Gastrocnemius medialis (tissue), 4 donors: Measurements from ENCODE around the gene CEP83. TPM values are rescaled to one million over a fixed set of nuclear protein-coding genes. Genes with fewer than 3 reads are reported as not detected.

ENCODE experiments used
- ATAC-seq, 2 donors: fragments of 150-250 bp; one replicate each; pipeline ENCODE4 v1.9.1; 2016
- DNase-seq, 2 donors: peaks; one replicate each; pipeline ENCODE4 v3.0.0-alpha.2; 2019
- H3K27ac ChIP-seq, 4 donors: fragments of 200-600 bp; sonication (generic); 1 replicate in 1 of 4; 2 replicates in 3 of 4; pipeline ENCODE4 v1.5.1; 2016 to 2018; ENCODE audit warnings: mild to moderate bottlenecking in 2 of 4, moderate library complexity in 1 of 4
- H3K27me3 ChIP-seq, 3 donors: fragments of 200-600 bp; sonication (generic) in 2 of 3; 1 replicate in 1 of 3; 2 replicates in 2 of 3; pipeline versions ENCODE4 v1.5.1 to v1.6.0; 2016 to 2019; ENCODE audit warnings: mild to moderate bottlenecking in 1 of 3, moderate library complexity in 1 of 3
- H3K36me3 ChIP-seq, 2 donors: fragments of 200-600 bp; sonication (generic) in 1 of 2; one replicate each; pipeline ENCODE4 v1.5.1; 2017 to 2018
- H3K4me1 ChIP-seq, 2 donors: fragments of 200-600 bp; sonication (generic) in 1 of 2; one replicate each; pipeline ENCODE4 v1.5.1; 2016 to 2017; ENCODE audit warnings: mild to moderate bottlenecking in 2 of 2
- H3K4me3 ChIP-seq, 4 donors: fragments of 200-600 bp; sonication (generic) in 3 of 4; 1 replicate in 1 of 4; 2 replicates in 3 of 4; pipeline ENCODE4 v1.5.1; 2016 to 2019; ENCODE audit warnings: mild to moderate bottlenecking in 2 of 4
- H3K9me3 ChIP-seq, 3 donors: fragments of 200-600 bp; sonication (generic) in 2 of 3; 1 replicate in 1 of 3; 2 replicates in 2 of 3; pipeline ENCODE4 v1.5.1; 2016 to 2019
- POLR2A ChIP-seq, 2 donors: fragments of 450-650 bp; IDR thresholded peaks; one replicate each; pipeline ENCODE4 v1.6.1; 2017; ENCODE audit warnings: antibody characterized with exemption in 2 of 2, mild to moderate bottlenecking in 2 of 2, moderate library complexity in 2 of 2
- in situ Hi-C, 4 donors: fragments of 200-750 bp; cut with MboI; loops; one replicate each; pipeline versions ENCODE4 v1.15.0 to v1.8.0; 2017; ENCODE audit warnings: low sequenced_read_pairs in 4 of 4
- intact Hi-C: fragments of 100-400 bp; cut with DNase I; formaldehyde crosslinking; loops from one replicate; pipeline ENCODE4 v1.15.1; 2023; ENCODE audit warnings: low total_unique reads
- total RNA-seq, 4 donors: library from RNA; depleted of rRNA; stranded (reverse); fragments of >200 nt; gene quantifications; one replicate each; pipeline versions ENCODE4 v1.1.0 to v1.2.3, GENCODE V29; 2016
- TF ChIP-seq, protein P1 (sequence below), 5 experiments: fragments of 450-650 bp in 3 of 5; fragments of 200-600 bp in 2 of 5; sonication (generic) in 2 of 5; IDR thresholded peaks in 4 of 5; conservative IDR thresholded peaks in 1 of 5; 1 replicate in 4 of 5; 2 replicates in 1 of 5; pipeline ENCODE4 v1.5.1; 2016 to 2019; ENCODE audit warnings: antibody characterized with exemption in 5 of 5, mild to moderate bottlenecking in 3 of 5, moderate library complexity in 3 of 5

The CEP83 gene
- total RNA-seq, 4 donors from 2014 or later, result 3.5 to 19.5 (median 11.2) TPM

DNA sequence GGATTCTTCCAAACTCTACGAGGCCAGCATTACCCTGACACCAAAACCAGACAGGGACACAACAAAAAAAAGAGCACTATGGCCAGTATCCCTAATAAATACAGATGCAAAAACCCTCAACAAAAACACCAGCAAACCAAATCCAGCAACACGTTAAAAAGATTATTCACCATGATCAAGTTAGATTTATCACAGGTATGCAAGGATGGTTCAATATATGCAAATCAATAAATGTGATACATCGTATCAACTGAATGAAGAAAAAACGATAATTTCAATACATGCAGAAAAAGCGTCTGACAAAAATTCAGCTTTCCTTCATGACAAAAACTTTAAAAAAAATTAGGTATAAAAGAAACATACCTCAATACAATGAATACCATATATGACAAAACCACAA is 99.9 kb downstream of the CEP83 start:
- Histone ChIP-seq H3K27me3 (no peaks in the 10 kb centered on the region), H3K27ac (no peak overlapping the region), H3K4me1 (no peaks in the 10 kb centered on the region), H3K36me3 (peaks cover 0 to 11% of the 10 kb centered on the region in 2 donors), H3K9me3 (no peaks in the 10 kb centered on the region), H3K4me3 (no peak overlapping the region)
- DNase-seq (no peak), ATAC-seq (no peak)
- in situ Hi-C loops (no loop called here), intact Hi-C loops (no loop called here)
- TF ChIP-seq, protein P1, sequence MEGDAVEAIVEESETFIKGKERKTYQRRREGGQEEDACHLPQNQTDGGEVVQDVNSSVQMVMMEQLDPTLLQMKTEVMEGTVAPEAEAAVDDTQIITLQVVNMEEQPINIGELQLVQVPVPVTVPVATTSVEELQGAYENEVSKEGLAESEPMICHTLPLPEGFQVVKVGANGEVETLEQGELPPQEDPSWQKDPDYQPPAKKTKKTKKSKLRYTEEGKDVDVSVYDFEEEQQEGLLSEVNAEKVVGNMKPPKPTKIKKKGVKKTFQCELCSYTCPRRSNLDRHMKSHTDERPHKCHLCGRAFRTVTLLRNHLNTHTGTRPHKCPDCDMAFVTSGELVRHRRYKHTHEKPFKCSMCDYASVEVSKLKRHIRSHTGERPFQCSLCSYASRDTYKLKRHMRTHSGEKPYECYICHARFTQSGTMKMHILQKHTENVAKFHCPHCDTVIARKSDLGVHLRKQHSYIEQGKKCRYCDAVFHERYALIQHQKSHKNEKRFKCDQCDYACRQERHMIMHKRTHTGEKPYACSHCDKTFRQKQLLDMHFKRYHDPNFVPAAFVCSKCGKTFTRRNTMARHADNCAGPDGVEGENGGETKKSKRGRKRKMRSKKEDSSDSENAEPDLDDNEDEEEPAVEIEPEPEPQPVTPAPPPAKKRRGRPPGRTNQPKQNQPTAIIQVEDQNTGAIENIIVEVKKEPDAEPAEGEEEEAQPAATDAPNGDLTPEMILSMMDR (IDR thresholded peaks at IDR 0.05 in 4 of 5, conservative IDR thresholded peaks at IDR 0.05 in 1 of 5), result no peak

DNA sequence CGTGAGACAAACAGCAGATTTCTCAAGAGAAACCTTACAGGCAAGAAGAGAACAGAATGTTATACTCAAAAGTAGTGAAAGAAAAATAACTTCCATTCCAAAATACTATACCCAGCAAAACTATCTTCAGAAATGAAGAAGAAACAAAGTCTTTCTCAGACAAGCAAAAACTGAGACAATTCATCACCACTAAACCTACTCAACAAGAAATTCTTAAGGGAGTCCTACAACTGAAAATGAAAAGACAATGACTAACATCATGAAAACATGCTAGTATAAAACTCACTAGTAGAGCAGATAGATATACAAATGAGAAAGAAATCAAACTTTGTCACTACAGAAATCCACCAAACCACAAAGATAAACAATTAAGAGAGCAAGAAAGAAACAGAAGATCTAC is 106.5 kb downstream of the CEP83 start:
- Histone ChIP-seq H3K27me3 (no peaks in the 10 kb centered on the region), H3K4me3 (no peak overlapping the region), H3K9me3 (peaks cover 0 to 29% (median 4%) of the 10 kb centered on the region in 3 donors), H3K36me3 (peaks cover 0 to 31% of the 10 kb centered on the region in 2 donors), H3K4me1 (no peaks in the 10 kb centered on the region), H3K27ac (no peak overlapping the region)
- in situ Hi-C loops (no loop called here), intact Hi-C loops (no loop called here)
- no peak for DNase-seq
- TF ChIP-seq POLR2A (IDR thresholded peaks at IDR 0.05), result no peak
- TF ChIP-seq, protein P1 (IDR thresholded peaks at IDR 0.05 in 4 of 5, conservative IDR thresholded peaks at IDR 0.05 in 1 of 5), result no peak
- no peak for ATAC-seq

DNA sequence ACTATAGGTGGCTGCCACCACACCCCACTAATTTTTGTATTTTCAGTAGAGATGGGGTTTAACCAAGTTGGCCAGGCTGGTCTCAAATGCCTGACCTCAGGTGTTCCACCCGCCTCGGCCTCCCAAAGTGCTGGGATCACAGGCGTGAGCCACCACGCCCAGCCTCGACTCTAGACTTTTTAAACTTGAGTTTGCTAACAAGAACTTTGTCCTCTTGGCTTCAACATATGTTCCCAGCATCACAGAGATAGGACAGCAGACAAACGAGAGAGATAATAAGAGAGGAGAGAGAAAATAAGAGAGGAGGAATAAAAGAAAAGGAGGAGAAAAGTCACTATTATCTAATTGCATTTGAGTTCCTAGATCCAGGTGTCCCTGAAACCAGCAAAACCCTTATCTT is 119.1 kb downstream of the CEP83 start:
- peaks cover 0 to 1% of the 10 kb centered on the region in 2 donors for H3K36me3 ChIP-seq
- intact Hi-C loops (no loop called here), in situ Hi-C loops (loop anchor here in 1 of 4 donors (25.0 kb wide), 1 partner anchor 103 kb away; no protein-coding TSS in a partner anchor)
- H3K27me3 ChIP-seq, result no peaks in the 10 kb centered on the region
- H3K4me1 ChIP-seq, result no peaks in the 10 kb centered on the region
- DNase-seq (no peak), ATAC-seq (no peak)
- TF ChIP-seq, protein P1 (IDR thresholded peaks at IDR 0.05 in 4 of 5, conservative IDR thresholded peaks at IDR 0.05 in 1 of 5), result no peak
- no peak for TF ChIP-seq POLR2A (IDR thresholded peaks at IDR 0.05)
- H3K27ac ChIP-seq, result no peak overlapping the region
- H3K4me3 ChIP-seq, result no peak overlapping the region
- H3K9me3 ChIP-seq, result no peaks in the 10 kb centered on the region

DNA sequence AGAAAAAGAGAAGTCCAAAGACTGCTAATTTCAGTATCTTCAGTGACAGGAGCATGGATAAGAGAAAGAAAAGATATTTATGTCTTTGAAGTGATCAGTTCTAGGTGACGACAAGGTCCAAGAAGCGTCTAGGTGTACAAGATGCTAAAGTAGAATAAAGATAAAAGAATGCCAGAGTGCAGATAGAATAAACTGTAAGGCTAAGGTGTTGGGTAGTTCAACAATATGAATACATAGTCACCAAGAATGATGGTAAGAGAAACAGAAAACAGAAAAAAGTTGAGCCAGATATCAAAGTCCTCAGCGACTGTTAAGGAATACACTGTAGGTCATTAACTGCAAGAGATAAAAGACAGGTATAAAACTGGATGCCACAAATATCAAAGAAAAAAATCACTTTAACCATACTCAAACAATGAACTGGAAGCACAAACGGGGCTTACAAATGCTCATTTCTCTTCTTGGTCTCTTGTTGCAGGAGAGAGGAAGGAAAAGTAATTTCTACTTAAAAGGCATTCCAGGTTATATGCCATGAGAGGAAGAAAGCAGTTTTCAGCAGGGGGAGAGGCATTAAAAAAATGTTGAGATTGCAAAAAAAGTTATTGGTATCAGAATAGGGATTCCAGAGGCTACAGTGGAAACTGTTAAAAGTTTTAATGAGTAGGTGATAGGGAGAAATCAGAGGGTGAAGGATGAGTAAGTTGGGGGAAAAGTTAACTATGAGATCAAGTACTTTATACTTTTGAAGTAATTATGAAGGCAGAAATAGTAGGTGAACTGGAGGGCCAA is 121.5 kb downstream of the CEP83 start:
- no peak for DNase-seq
- intact Hi-C loops, result loop anchor here (10.0 kb wide), 1 partner anchor 197 kb away; no protein-coding TSS in a partner anchor
- H3K36me3 ChIP-seq, result no peaks in the 10 kb centered on the region
- H3K4me3 ChIP-seq, result no peak overlapping the region
- H3K4me1 ChIP-seq, result no peaks in the 10 kb centered on the region
- ATAC-seq, result no peak
- H3K9me3 ChIP-seq, result no peaks in the 10 kb centered on the region
- H3K27ac ChIP-seq, result no peak overlapping the region
- in situ Hi-C loops, result loop anchor here in 1 of 4 donors (25.0 kb wide), 1 partner anchor 101 kb away; no protein-coding TSS in a partner anchor
- TF ChIP-seq POLR2A (IDR thresholded peaks at IDR 0.05), result no peak
- TF ChIP-seq, protein P1 (IDR thresholded peaks at IDR 0.05 in 4 of 5, conservative IDR thresholded peaks at IDR 0.05 in 1 of 5), result no peak
- H3K27me3 ChIP-seq, result no peaks in the 10 kb centered on the region
